SU-DHL-6 (cell line): ENCODE data around the gene CNOT4.

Experiments used
- H2AFZ ChIP-seq: fragments of 200-600 bp; sonication (generic); 2 replicates; pipeline ENCODE4 v1.6.1; 2014; ENCODE audit warnings: low read depth, mild to moderate bottlenecking, moderate library complexity, mixed read lengths, antibody characterized with exemption, low read length; ENCODE audit not compliant: severe bottlenecking
- H3F3A ChIP-seq: fragments of 200-600 bp; shearing (Covaris generic); 2 replicates; pipeline ENCODE4 v1.6.0; 2016; ENCODE audit warnings: antibody characterized with exemption, mild to moderate bottlenecking; ENCODE audit not compliant: insufficient read depth
- H3K27ac ChIP-seq: fragments of 200-600 bp; sonication (generic); 2 replicates; pipeline ENCODE4 v1.5.1; 2016; ENCODE audit warnings: low read depth, mild to moderate bottlenecking, low read length, moderate library complexity, mixed read lengths
- H3K27me3 ChIP-seq: fragments of 200-600 bp; sonication (generic), shearing (Covaris generic); 2 replicates; pipeline ENCODE4 v1.6.0; 2014; ENCODE audit warnings: mild to moderate bottlenecking, low read length
- H3K36me3 ChIP-seq: fragments of 200-600 bp; sonication (generic); 2 replicates; pipeline ENCODE4 v1.6.1; 2014; ENCODE audit warnings: mild to moderate bottlenecking, low read length, mixed read lengths
- H3K4me2 ChIP-seq: fragments of 300-600, 200-600 bp; shearing (Covaris generic), sonication (generic); 2 replicates; pipeline ENCODE4 v1.6.0; 2014; ENCODE audit warnings: low read length, low read depth, mild to moderate bottlenecking; ENCODE audit not compliant: poor library complexity, severe bottlenecking
- H3K4me3 ChIP-seq: fragments of 200-600 bp; sonication (generic); 2 replicates; pipeline ENCODE4 v1.5.1; 2014; ENCODE audit warnings: antibody characterized with exemption, low read length, mild to moderate bottlenecking, mixed read lengths; ENCODE audit not compliant: insufficient read depth, poor library complexity, severe bottlenecking
- H3K79me2 ChIP-seq: fragments of 200-600 bp; sonication (generic); 2 replicates; pipeline ENCODE4 v1.6.1; 2014; ENCODE audit warnings: mild to moderate bottlenecking, low read length, moderate library complexity; ENCODE audit not compliant: insufficient read depth
- H3K9ac ChIP-seq: fragments of 200-600 bp; sonication (generic); 2 replicates; pipeline ENCODE4 v1.7.0; 2014; ENCODE audit warnings: mild to moderate bottlenecking, low read length
- H3K9me2 ChIP-seq: fragments of 200-600 bp; sonication (generic); replicated peaks from 2 replicates; pipeline ENCODE4 v1.6.1; 2014; ENCODE audit warnings: low read length; ENCODE audit not compliant: insufficient read depth
- H3K9me3 ChIP-seq: fragments of 200-600 bp; sonication (generic); 2 replicates; pipeline ENCODE4 v1.6.1; 2014; ENCODE audit warnings: low read length, mixed read lengths; ENCODE audit not compliant: insufficient read depth
- H4K20me1 ChIP-seq: fragments of 200-600 bp; sonication (generic); 2 replicates; pipeline ENCODE4 v1.6.1; 2014; ENCODE audit warnings: low read depth, mild to moderate bottlenecking, antibody characterized with exemption, low read length, moderate library complexity, mixed read lengths
- EZH2phosphoT487 ChIP-seq: fragments of 200-600 bp; sonication (generic), shearing (Covaris generic); conservative IDR thresholded peaks from 2 replicates; pipeline ENCODE4 v1.6.1; 2018; ENCODE audit warnings: mild to moderate bottlenecking, antibody characterized with exemption, low read length, moderate library complexity, mixed read lengths
- TF ChIP-seq, protein P1 (sequence below): fragments of 200-600 bp; sonication (generic); IDR thresholded peaks from one replicate; pipeline ENCODE4 v1.5.1; 2017; ENCODE audit warnings: antibody characterized with exemption, mild to moderate bottlenecking, low read length, moderate library complexity; ENCODE audit not compliant: insufficient read depth, poor library complexity, severe bottlenecking

The CNOT4 gene

GRCh38 chr7:135425036-135425435 lies 84.9 kb downstream of the CNOT4 start:
- Histone ChIP-seq H3K4me3 (no peak overlapping the region), H3K9me2 (no peaks in the 10 kb centered on the region), H3K4me2 (no peak overlapping the region), H3K27ac (no peak overlapping the region), H2AFZ (no peak overlapping the region), H4K20me1 (no peaks in the 10 kb centered on the region), H3K79me2 (peaks cover 73% of the 10 kb centered on the region), H3K27me3 (no peaks in the 10 kb centered on the region), H3K36me3 (no peaks in the 10 kb centered on the region), H3K9me3 (no peaks in the 10 kb centered on the region), H3F3A (no peaks in the 10 kb centered on the region), H3K9ac (no peak overlapping the region)
- no peak for TF ChIP-seq EZH2phosphoT487
- TF ChIP-seq, protein P1, sequence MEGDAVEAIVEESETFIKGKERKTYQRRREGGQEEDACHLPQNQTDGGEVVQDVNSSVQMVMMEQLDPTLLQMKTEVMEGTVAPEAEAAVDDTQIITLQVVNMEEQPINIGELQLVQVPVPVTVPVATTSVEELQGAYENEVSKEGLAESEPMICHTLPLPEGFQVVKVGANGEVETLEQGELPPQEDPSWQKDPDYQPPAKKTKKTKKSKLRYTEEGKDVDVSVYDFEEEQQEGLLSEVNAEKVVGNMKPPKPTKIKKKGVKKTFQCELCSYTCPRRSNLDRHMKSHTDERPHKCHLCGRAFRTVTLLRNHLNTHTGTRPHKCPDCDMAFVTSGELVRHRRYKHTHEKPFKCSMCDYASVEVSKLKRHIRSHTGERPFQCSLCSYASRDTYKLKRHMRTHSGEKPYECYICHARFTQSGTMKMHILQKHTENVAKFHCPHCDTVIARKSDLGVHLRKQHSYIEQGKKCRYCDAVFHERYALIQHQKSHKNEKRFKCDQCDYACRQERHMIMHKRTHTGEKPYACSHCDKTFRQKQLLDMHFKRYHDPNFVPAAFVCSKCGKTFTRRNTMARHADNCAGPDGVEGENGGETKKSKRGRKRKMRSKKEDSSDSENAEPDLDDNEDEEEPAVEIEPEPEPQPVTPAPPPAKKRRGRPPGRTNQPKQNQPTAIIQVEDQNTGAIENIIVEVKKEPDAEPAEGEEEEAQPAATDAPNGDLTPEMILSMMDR = no peak

- Histone ChIP-seq H3K9ac (no peak overlapping the region), H3F3A (no peaks in the 10 kb centered on the region; the same call in 1 of the 2 replicates), H3K36me3 (no peaks in the 10 kb centered on the region; the same call in 1 of the 2 replicates), H3K9me3 (no peaks in the 10 kb centered on the region), H3K79me2 (peaks cover 41% of the 10 kb centered on the region), H3K4me2 (no peak overlapping the region), H3K27ac (no peak overlapping the region), H4K20me1 (no peaks in the 10 kb centered on the region), H3K27me3 (no peaks in the 10 kb centered on the region), H2AFZ (no peak overlapping the region), H3K4me3 (no peak overlapping the region), H3K9me2 (no peaks in the 10 kb centered on the region)
- TF ChIP-seq EZH2phosphoT487 = no peak
- TF ChIP-seq, protein P1 = no peak
Measured at GRCh38 chr7:135420786-135421185, 89.1 kb downstream of the CNOT4 start.

GRCh38 chr7:135416431-135416830 lies 93.5 kb downstream of the CNOT4 start:
- Histone ChIP-seq H3K27ac (no peak overlapping the region), H3K4me3 (no peak overlapping the region), H4K20me1 (no peaks in the 10 kb centered on the region), H3K9me2 (no peaks in the 10 kb centered on the region), H3K79me2 (peaks cover 4% of the 10 kb centered on the region), H3F3A (no peaks in the 10 kb centered on the region; the same call in 1 of the 2 replicates), H3K27me3 (no peaks in the 10 kb centered on the region), H3K9me3 (no peaks in the 10 kb centered on the region), H3K4me2 (no peak overlapping the region), H3K9ac (no peak overlapping the region), H2AFZ (no peak overlapping the region), H3K36me3 (peaks cover 6% of the 10 kb centered on the region; the same call in 1 of the 2 replicates)
- no peak for TF ChIP-seq EZH2phosphoT487
- TF ChIP-seq, protein P1 = no peak
